ENCODE data around the gene SLC6A12.

SLC6A12 gene

GRCh38 chr12:148676-149416 lies 65.1 kb downstream of the SLC6A12 start:
- Histone ChIP-seq H3K27ac (ENCODE audit: poor library complexity, severe bottlenecking) (no peak overlapping the region), H3K27me3 (ENCODE audit: insufficient read depth, poor library complexity, severe bottlenecking) (peaks cover 2% of the 10 kb centered on the region), H3K4me3 (ENCODE audit: severe bottlenecking) (no peak overlapping the region), H3K9me3 (ENCODE audit: severe bottlenecking) (no peaks in the 10 kb centered on the region), H3K4me1 (ENCODE audit: insufficient read depth, poor library complexity, severe bottlenecking) (peaks cover 19% of the 10 kb centered on the region), H3K36me3 (ENCODE audit: low read depth) (no peaks in the 10 kb centered on the region)
- DNase-seq (ENCODE audit: low spot score) (no peak), ATAC-seq (ENCODE audit: low read depth) (peak; percentile 35; the same call in 1 of the 3 replicates)
- no peak for TF ChIP-seq CTCF (IDR thresholded peaks at IDR 0.05; ENCODE audit: poor library complexity, severe bottlenecking)

GRCh38 chr12:147242-147641 lies 66.7 kb downstream of the SLC6A12 start:
- H3K4me1 ChIP-seq (ENCODE audit: insufficient read depth, poor library complexity, severe bottlenecking): peaks cover 19% of the 10 kb centered on the region
- H3K27me3 ChIP-seq (ENCODE audit: insufficient read depth, poor library complexity, severe bottlenecking): peaks cover 2% of the 10 kb centered on the region
- no peak for ATAC-seq (ENCODE audit: low read depth)
- no peaks in the 10 kb centered on the region for H3K9me3 ChIP-seq (ENCODE audit: severe bottlenecking)
- no peaks in the 10 kb centered on the region for H3K36me3 ChIP-seq (ENCODE audit: low read depth)
- no peak overlapping the region for H3K4me3 ChIP-seq (ENCODE audit: severe bottlenecking)
- no peak overlapping the region for H3K27ac ChIP-seq (ENCODE audit: poor library complexity, severe bottlenecking)
- DNase-seq (ENCODE audit: low spot score): no peak
- TF ChIP-seq CTCF (IDR thresholded peaks at IDR 0.05; ENCODE audit: poor library complexity, severe bottlenecking): no peak

- Histone ChIP-seq H3K27me3 (ENCODE audit: insufficient read depth, poor library complexity, severe bottlenecking) (no peaks in the 10 kb centered on the region), H3K36me3 (ENCODE audit: low read depth) (no peaks in the 10 kb centered on the region), H3K9me3 (ENCODE audit: severe bottlenecking) (no peaks in the 10 kb centered on the region), H3K27ac (ENCODE audit: poor library complexity, severe bottlenecking) (no peak overlapping the region), H3K4me3 (ENCODE audit: severe bottlenecking) (no peak overlapping the region), H3K4me1 (ENCODE audit: insufficient read depth, poor library complexity, severe bottlenecking) (peaks cover 19% of the 10 kb centered on the region)
- DNase-seq (ENCODE audit: low spot score) (no peak), ATAC-seq (ENCODE audit: low read depth) (peak; percentile 33; the same call in 1 of the 3 replicates)
- TF ChIP-seq CTCF (IDR thresholded peaks at IDR 0.05; ENCODE audit: poor library complexity, severe bottlenecking): no peak
These were observed 68.5 kb downstream of the SLC6A12 start for GRCh38 chr12:145369-145960.

- DNase-seq (ENCODE audit: low spot score) (no peak), ATAC-seq (ENCODE audit: low read depth) (0 out of 3 replicates have a peak, but pooled peaks have one; percentile 21)
- H3K27ac ChIP-seq (ENCODE audit: poor library complexity, severe bottlenecking): no peak overlapping the region
- H3K4me3 ChIP-seq (ENCODE audit: severe bottlenecking): no peak overlapping the region
- H3K4me1 ChIP-seq (ENCODE audit: insufficient read depth, poor library complexity, severe bottlenecking): peaks cover 19% of the 10 kb centered on the region
- no peaks in the 10 kb centered on the region for H3K36me3 ChIP-seq (ENCODE audit: low read depth)
- no peaks in the 10 kb centered on the region for H3K9me3 ChIP-seq (ENCODE audit: severe bottlenecking)
- no peak for TF ChIP-seq CTCF (IDR thresholded peaks at IDR 0.05; ENCODE audit: poor library complexity, severe bottlenecking)
- H3K27me3 ChIP-seq (ENCODE audit: insufficient read depth, poor library complexity, severe bottlenecking): peaks cover 7% of the 10 kb centered on the region
These were observed 69.2 kb downstream of the SLC6A12 start for GRCh38 chr12:144650-145284.

All from RWPE2 (cell line).